DMS114 treated with DMSO at 0.1 percent for 48 hours (cell line): ENCODE results near the gene ETV6.

Experiments used
- DNase-seq: peaks from one replicate; lab custom pipeline; 2025; ENCODE audit not compliant: unreplicated experiment; lab: John Stamatoyannopoulos, UW

The ETV6 gene

DNA sequence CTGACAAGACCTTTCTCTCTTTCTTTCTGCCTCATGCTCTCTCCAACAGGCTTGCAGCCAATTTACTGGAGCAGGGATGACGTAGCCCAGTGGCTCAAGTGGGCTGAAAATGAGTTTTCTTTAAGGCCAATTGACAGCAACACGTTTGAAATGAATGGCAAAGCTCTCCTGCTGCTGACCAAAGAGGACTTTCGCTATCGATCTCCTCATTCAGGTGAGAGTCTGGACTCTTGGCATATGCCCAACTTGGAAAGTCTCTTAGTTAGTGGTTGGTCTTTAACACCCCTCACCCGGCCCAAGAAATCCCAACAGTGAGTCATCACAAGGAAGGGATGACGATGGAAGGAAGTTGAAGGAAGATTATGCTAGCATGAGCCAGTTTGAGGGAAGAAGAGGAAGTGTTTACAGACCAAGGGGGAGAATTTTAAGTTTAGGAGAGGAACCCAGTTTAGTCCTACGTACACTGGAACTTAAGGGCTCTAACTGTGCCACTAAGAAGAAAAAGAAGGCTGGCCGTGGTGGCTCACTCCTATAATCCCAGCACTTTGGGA, 189.7 kb downstream of the ETV6 start:
- no peak for DNase-seq

DNA sequence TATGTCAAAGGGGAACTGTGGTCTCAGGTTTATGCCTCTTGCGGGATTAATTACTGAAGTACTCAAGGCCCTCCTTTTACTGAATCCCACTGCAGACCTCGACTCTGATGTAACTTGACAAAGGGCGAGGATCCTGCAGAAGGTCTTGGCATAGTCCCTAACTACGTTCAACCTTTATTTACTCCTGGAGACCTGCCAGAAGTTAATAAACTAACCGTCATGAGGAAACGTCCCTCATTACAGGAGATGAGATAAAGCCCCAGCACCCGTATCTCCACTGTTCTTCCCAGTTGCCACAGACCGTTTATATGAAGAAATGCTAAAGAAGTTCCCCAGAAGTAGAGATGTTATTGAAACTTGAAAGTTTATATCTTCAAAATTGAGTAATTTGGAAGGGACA, 190.9 kb downstream of the ETV6 start:
- no peak for DNase-seq

DNA sequence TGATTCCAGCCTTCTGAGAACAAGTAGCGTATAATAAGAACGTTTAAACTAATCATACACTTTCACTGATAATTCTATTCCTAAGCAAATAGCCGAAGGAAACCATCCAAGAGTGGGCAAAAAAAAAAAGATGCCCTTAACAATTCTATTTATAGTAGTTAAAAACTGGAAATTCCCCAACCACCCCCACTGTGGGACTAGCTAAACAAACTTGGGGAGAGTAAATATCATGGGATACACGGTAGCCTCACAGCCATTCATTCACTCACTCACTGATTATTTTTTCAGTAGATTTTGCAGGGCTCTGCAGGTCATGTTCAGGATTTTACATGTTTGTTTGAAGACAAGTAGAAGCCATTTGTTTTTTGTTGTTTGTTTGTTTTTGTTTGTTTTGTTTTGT, 197.0 kb downstream of the ETV6 start:
- no peak for DNase-seq

DNA sequence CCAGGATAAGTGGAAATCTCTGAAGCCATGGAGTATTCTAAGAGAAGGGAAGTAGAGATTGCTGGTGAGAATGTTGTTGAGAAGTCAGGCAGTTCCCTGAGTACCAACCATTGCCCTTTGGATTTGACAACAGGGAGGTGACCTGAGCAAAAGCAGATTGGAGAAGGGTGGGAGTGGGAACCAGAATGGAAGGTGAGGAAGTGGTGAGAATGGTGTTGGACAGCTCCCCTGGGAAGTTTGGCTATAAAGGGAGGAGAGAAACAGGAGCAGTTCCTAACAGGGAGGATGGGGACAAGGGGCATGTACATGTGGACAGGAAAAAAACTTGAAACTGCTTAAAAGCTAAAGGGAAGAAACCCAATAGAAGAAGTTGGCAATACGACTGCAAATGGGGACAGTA, 198.1 kb downstream of the ETV6 start:
- no peak for DNase-seq

DNA sequence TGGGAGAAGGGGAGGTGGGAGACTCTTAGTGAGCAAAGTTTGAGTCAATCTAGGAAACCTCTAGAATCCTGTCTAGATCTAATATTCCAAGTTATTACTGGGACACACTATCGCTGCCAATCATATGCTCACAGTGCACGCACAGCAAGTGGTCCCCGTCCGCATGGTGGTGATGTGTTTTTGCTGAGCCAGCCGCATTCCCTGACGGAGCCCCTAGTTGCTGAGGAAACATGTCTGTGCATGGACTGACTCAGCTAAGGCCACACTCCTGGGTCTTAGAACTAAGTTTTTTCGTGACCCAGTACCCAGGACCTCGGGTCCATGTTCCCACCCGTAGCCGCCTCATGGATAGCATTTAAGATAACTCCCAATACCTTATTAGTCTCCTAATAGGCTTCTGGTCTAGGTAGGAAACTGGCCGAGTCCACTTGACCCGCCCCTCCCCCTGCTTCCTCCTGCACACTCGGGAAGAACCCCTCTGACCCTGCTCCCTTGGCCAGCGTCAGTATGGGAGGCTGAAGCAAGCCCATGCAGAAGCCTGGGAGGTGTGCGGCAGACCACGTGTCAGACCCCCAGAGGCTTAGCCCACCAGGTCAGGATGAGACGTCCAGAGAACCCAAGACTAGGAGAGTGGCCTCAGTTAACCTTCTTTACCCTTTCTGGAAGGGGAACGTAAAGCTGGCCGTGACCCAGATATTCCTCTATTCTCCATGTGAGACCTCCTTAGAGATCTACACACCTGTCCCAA, 200.5 kb downstream of the ETV6 start:
- DNase-seq: no peak

DNA sequence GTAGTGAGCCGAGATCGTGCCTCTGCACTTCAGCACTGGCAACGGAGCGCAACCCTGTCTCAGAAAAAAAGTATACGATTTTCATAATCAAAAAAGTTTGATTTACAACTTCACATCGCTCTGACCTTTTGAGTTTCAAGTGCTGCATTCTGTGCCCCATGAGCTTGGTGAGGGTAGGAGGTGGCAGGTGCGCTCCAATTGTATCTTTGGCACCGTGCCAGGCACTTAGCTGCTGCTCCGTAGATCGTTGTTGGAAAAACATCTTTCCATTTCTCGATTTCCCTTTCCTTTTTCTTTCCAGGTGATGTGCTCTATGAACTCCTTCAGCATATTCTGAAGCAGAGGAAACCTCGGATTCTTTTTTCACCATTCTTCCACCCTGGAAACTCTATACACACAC, 203.7 kb downstream of the ETV6 start:
- no peak for DNase-seq

DNA sequence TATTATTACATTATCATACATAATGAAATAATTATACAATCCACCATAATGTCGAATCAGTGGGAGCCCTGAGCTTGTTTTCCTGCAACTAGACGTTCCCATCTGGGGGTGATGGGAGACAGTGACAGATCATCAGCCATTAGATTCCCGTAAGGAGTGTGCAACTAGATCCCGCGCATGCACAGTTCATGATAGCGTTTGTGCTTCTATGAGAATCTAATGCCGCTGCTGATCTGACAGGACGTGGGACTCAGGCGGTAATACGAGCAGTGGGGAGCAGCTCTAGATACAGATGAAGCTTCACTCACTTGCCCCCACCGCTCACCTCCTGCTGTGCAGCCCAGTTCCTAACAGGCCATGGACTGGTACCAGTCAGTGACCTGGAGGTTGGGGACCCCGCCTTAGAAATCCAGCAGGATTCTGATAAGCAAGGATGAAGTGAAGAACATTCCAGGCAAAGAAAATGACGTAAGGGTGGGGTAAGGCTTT, 204.6 kb downstream of the ETV6 start:
- no peak for DNase-seq

DNA sequence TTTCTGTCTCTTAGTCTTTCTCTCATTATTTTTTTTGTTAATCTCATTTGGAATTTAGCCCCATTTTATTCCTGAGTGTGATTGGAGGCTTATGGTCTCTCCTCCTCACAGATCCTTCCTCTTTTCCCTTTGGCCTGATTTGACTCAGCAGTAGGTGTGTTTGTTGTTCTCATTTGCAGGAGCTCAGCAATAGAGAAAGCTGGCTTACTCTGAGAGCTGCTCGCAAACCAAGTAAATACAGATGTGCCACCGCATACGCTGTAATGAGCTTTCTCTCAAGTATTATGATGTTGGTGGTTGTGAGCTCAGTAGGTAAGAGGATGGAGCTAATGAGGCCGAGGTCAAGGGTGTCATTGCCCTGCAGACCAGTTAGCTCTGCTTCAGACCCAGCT, 206.5 kb downstream of the ETV6 start:
- no peak for DNase-seq

DNA sequence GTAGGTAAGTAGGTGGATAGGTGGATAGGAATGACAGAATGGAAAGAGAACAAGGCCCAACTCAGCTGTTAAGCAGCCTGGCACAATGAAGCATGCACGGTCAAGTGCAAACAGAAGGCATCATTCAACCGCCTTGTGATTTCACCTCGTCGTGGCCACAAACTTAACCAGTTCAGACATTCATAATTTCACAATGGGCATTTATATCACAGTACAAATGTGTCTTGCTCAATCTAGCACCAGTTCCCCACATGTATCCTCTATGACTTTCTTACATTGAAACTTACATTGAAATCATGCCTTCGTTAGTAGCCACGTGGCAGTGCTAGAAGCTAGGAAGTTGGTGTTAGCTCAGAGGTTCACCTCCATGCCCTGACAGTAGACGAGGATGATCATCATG, 207.5 kb downstream of the ETV6 start:
- no peak for DNase-seq

DNA sequence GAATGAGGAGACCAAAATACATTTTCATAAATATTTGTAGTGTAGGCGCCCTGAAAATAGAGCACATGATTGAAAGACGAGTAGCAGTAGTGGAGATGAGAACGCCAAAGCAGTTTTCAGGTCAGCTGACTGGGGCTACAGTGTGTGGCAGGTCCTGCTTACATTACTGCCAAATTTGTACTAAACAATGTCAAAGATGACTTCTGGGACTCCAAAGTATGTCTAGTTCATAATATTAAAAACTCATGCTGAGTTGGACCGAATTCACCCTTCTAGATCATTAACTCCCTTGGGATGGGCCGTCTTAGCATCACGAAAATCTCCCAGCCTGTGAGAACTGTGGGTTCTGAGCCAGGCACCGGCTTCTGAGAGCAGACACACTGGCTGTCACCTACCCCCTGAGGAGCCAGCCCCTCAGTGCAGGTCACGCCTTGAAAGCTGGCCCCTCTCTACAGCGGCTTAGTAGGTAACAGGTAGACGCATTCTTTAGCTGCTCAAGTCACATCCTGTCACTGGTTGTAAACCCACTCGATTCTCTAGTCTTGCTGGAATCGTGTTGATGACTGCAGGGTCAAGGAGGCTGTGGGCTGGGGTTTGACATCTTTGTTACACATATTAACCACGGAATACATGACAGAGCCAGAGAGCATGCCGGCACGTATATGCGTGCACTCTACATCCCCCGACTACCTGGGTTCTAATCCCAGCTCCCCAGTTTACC, 210.4 kb downstream of the ETV6 start:
- DNase-seq: no peak

DNA sequence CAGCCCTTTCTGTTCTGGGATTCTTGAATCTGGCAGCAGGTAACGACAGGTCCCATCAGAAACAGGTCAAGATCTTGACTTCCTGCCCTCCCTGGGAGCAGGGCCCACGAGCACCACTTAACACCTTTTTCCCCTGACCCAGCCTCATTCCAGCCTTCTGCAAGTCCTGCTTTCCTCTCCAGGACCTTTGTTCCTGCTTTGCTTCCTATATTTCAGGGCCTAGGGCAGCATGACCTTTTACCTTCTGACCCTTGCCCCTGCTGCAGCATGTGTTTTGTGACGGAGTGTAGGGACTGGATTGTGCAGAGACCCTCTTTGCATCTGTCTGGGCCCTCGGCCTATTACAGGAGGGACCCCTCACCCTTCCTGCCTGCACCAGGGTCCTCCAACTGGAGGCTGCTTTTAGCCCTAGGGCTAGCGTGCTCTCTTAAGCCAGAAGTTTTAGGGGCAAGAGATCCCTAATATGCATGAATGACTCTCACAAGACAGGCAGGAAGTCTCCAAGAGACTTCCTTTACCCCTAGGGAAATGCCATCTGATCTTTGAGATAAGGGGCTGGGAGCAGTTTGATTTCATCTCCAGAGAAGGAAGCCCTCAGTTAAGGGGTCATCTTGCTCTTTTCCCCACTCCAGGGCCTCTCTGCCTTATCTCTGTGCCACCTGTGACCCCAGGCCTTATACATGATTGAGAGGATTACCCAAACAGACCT, 211.8 kb downstream of the ETV6 start:
- no peak for DNase-seq

DNA sequence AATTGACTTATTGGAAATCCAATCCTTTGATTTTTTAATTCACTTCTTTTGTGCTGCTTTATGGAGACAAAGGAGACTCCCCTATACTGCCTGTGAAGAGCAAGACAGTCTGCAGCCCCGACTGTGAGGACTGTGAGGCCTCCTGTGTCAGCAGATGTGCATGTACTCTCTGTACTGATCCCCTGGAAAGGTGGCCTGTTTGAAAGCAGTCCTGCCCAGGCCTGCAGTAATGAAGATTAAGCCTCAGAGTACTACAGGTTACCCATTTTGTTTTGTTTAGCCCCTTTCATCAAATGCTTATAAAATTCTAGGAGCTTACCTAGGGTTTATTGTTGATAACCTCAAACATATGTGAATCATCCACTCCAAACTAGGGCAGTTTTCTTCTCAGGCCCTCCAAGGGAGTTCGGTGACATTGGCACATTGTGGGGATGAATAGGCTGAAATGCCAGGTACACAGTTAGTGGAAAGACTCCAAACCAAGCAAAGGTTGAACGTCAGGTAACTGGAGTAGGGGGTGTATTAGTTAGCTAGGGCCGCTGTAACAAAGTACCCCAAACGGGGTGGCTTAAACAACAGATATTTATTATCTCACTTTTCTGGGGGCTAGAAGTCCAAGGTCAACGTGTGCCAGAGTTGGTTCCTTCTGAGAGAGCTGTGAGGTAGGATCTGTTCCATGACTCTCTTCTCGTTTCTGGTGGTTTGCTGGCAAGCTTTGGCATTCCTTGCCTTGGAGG, 212.6 kb downstream of the ETV6 start:
- no peak for DNase-seq

DNA sequence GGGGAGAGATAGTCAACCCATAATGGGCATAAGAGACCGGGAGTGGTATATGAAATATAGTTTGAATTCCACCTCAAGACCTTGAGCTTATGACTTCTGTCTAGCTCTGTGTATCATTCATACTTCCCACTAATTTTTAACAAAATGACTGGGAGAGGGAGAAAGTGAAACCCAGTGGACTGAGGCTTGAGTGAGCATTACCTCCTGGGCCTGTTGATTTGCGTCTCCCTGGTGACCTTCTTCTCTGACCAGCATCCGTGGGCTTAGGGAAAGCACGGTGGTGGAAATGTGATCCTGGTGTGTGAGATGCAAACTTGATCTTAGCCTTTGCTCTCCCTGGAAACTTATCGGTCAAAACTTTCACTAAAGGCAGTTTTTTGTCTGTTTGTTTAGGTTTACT, 213.3 kb downstream of the ETV6 start:
- DNase-seq: no peak

DNA sequence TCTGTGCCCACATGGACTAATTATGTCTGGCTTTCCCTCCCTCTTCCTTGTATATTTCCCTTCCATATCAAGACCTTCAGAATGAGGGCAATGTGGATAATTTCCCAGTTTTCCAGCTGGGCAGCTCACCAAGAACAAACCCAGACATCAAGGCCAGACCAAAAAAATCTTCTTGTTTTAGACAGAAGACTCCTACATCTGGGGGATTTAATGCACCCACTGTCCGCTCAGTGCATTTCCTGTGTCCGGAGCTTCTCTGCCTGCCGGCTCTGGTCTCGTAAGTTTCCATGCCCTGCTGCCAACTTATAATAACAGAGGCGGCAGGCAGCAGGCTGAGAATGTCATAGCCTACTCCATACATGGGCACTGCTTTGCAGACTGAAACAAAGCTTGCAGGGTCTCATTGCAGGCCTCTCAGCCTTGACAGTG, 214.0 kb downstream of the ETV6 start:
- no peak for DNase-seq

DNA sequence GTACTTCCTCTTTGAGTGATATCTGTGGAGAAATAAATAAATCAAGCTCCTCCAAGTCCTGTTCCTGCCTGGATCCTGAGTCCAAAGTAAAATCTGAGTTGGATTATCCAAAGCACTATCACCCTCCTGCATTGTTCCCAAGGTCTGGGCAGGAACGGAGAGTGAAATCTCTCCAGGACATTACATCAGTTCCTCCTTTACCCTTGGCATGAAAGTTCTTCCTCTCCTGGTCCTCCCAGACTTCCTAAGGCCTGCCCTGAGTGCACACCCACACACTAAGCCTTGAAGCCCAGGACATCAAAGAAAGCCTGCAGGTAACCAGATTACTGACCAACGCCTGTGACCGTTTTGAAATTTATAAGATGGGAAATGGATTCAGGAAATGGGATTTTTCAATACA, 214.5 kb downstream of the ETV6 start:
- no peak for DNase-seq

DNA sequence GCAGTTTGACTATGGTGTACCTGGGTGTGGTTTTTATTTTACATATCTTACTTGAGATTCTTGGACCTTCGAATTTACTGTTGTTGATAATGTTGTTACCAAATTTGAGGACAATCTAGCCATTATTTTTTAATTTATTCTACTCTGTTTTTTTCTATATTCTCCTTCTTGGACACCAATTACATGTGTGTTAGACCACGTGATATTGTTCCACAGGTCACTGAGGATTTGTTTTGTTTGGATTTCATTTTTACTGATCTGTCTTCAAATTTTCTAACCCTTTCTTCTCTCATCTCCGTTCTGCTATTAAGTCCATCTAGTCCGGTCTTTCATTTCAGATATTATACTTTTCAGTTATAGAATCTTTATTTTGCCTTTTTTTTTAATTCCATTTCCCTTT, 216.3 kb downstream of the ETV6 start:
- DNase-seq: no peak

DNA sequence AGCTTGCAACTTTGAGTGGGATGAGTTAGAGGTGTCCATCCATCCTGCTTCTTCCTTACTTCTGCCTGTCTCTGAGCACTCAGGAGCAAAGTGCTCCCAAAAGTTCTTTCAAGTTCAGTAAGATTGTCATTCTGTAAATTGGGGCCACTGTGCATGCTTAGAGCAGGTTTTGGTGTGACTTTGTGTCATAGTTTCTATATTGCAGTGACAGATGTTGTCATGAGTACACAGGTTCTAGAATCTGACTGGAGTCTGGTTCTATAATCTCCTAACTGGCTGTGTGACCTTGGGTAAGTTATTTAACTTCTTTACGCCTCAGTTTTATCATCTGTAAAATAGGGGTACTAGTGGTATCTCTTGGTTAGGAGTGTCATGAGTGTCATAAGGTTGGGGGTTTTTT, 218.6 kb downstream of the ETV6 start:
- no peak for DNase-seq

DNA sequence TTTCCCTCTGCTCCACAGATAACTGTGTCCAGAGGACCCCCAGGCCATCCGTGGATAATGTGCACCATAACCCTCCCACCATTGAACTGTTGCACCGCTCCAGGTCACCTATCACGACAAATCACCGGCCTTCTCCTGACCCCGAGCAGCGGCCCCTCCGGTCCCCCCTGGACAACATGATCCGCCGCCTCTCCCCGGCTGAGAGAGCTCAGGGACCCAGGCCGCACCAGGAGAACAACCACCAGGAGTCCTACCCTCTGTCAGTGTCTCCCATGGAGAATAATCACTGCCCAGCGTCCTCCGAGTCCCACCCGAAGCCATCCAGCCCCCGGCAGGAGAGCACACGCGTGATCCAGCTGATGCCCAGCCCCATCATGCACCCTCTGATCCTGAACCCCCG, 219.9 kb downstream of the ETV6 start:
- DNase-seq: no peak

DNA sequence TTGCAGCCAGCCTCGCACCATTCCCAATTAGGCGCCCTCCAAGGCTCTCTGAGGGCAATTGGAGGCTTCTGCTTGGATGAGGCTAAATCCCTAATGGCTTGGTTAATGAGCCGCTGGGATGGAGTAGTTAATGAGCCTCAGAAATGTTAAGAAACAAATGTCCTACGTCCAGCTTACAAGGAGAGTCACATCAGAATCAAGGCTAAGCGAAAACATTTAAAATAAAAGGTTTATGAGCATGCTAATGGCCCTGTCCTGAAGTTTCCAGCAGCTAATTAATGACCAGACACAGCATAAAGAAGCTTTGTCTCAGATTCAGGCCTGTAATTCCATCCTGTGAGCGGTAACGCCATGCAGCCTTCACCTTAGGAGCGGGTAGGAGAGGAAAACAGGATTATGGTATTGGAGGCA, 220.6 kb downstream of the ETV6 start:
- no peak for DNase-seq

DNA sequence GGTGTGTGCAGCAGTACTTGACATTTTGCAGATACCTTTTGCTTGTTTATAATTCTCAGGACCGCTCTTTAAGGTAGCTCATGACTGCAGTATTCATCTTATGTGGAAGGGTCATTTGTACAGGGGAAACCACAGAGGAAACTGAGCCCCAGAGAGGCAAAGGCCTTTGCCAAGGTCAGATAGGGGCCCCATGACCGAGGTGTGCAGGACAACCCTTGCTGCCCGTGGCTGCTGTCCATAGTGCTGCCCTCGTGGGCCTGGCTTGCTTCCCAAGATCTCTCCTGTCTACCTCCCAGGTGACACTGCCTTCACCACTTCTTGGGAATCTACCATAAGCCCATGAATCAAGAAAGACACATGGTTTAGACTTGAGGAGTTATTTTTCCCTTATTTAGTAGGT, 222.6 kb downstream of the ETV6 start:
- DNase-seq: no peak

DNA sequence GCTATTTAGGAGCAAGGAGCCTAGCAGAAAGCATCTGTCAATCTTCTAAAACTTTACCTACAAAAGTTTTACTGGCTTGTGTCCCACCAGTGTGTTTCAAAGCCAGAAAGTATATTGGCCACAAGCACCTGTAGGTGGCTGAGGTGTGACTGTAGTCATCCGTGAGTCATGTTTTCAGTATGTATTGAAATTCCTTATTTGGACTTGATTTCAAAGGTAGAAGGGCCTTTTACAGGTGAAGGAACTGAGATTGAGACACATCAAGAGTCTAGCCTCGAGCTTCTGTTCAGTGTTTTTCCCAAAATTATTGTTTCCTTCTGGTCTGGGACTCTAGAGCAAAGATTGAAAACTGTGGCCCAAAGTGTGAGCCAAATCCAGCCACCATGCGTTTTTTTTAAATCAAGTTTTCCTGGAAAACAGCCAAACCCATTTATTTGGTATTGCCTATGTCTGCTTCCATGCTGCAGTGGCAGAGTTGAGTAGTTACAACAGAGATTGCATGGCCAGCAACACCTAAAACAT, 226.0 kb downstream of the ETV6 start:
- DNase-seq: no peak
